Measurements from ENCODE around the gene GLP1R.

The GLP1R gene

DNA sequence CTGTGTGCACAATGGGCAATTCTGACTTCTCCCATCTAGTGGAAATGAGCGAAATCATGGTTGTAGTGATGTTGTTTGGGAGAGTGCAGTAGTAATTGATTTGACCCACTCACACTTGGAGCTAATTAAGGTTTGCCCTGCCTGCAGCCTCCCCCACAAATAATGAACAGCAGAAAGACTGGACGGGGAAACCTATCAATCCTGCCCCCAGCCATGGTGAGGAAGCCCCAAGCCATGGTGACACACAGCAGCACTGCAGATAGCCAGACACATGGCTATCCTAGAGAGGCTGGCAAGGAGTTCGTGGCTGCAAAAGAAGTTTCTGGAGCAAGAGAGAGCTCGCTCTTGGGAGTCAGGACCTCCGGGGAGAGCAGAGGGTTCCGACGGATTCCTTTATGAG lies 38.6 kb downstream of the GLP1R start:
- Histone ChIP-seq H3K4me1 (ENCODE audit: control insufficient read depth, insufficient read depth, low read length) (peaks cover 5% of the 10 kb centered on the region; the same call in 1 of the 2 replicates), H3K9me3 (ENCODE audit: control insufficient read depth, insufficient read depth, low read depth, low read length) (no peaks in the 10 kb centered on the region), H3K27ac (ENCODE audit: extremely low read depth, low read depth, low read length) (no peak overlapping the region), H3K36me3 (ENCODE audit: control insufficient read depth in 2 of 2, insufficient read depth in 1 of 2, low read length in 2 of 2) (no peaks in the 10 kb centered on the region), H3K4me3 (ENCODE audit: low read depth, low read length) (no peak overlapping the region)
- POLR2A ChIA-PET = no interaction called here
- TF ChIP-seq ZNF221 (tag by site-specific recombination; IDR thresholded peaks at IDR 0.05; ENCODE audit: borderline replicate concordance) = no peak
- TF ChIP-seq FEZF1 (tag by site-specific recombination; IDR thresholded peaks at IDR 0.05) = no peak
- no peak for TF ChIP-seq ZNF394 (tag by site-specific recombination; IDR thresholded peaks at IDR 0.05; ENCODE audit: borderline replicate concordance)
- no peak for TF ChIP-seq MYNN (tag by site-specific recombination; IDR thresholded peaks at IDR 0.05; ENCODE audit: borderline replicate concordance)
- TF ChIP-seq ZNF473 (tag by site-specific recombination; IDR thresholded peaks at IDR 0.05) = no peak
- TF ChIP-seq BCL6B (tag by site-specific recombination; IDR thresholded peaks at IDR 0.05) = no peak
- no peak for TF ChIP-seq ZNF514 (tag by site-specific recombination; IDR thresholded peaks at IDR 0.05)
- TF ChIP-seq ZNF146 (tag by site-specific recombination; IDR thresholded peaks at IDR 0.05) = no peak
- TF ChIP-seq KLF1 (tag by site-specific recombination; IDR thresholded peaks at IDR 0.05) = no peak
- TF ChIP-seq, protein P1, sequence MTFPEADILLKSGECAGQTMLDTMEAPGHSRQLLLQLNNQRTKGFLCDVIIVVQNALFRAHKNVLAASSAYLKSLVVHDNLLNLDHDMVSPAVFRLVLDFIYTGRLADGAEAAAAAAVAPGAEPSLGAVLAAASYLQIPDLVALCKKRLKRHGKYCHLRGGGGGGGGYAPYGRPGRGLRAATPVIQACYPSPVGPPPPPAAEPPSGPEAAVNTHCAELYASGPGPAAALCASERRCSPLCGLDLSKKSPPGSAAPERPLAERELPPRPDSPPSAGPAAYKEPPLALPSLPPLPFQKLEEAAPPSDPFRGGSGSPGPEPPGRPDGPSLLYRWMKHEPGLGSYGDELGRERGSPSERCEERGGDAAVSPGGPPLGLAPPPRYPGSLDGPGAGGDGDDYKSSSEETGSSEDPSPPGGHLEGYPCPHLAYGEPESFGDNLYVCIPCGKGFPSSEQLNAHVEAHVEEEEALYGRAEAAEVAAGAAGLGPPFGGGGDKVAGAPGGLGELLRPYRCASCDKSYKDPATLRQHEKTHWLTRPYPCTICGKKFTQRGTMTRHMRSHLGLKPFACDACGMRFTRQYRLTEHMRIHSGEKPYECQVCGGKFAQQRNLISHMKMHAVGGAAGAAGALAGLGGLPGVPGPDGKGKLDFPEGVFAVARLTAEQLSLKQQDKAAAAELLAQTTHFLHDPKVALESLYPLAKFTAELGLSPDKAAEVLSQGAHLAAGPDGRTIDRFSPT (tag by site-specific recombination; IDR thresholded peaks at IDR 0.05) = no peak
- TF ChIP-seq, protein P2, sequence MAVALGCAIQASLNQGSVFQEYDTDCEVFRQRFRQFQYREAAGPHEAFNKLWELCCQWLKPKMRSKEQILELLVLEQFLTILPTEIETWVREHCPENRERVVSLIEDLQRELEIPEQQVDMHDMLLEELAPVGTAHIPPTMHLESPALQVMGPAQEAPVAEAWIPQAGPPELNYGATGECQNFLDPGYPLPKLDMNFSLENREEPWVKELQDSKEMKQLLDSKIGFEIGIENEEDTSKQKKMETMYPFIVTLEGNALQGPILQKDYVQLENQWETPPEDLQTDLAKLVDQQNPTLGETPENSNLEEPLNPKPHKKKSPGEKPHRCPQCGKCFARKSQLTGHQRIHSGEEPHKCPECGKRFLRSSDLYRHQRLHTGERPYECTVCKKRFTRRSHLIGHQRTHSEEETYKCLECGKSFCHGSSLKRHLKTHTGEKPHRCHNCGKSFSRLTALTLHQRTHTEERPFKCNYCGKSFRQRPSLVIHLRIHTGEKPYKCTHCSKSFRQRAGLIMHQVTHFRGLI (tag by site-specific recombination; IDR thresholded peaks at IDR 0.05) = no peak
- TF ChIP-seq ZNF266 (tag by site-specific recombination; IDR thresholded peaks at IDR 0.05; ENCODE audit: low read depth) = no peak
- no peak for TF ChIP-seq ZFP69B (tag by site-specific recombination; IDR thresholded peaks at IDR 0.05)
- no peak for TF ChIP-seq ZNF510 (tag by site-specific recombination; IDR thresholded peaks at IDR 0.05; ENCODE audit: insufficient replicate concordance)
- TF ChIP-seq ZNF416 (tag by site-specific recombination; IDR thresholded peaks at IDR 0.05) = no peak
- no peak for TF ChIP-seq ZNF23 (tag by site-specific recombination; IDR thresholded peaks at IDR 0.05; ENCODE audit: borderline replicate concordance)
- no peak for TF ChIP-seq ZNF423 (tag by site-specific recombination; IDR thresholded peaks at IDR 0.05)
- TF ChIP-seq ZNF513 (tag by site-specific recombination; IDR thresholded peaks at IDR 0.05) = no peak
- TF ChIP-seq ZNF10 (tag by site-specific recombination; IDR thresholded peaks at IDR 0.05) = no peak
- TF ChIP-seq KLF9 (tag by site-specific recombination; IDR thresholded peaks at IDR 0.05; ENCODE audit: low read depth) = no peak
- CTCF ChIA-PET = interaction anchor here (0.7 to 2.6 kb wide), 3 partner anchors 15 to 1751 kb away, joined by 3 to 9 read pairs (median 4); no protein-coding TSS in a partner anchor

All from HEK293 (cell line).